Psoas muscle (tissue), 7 donors: ENCODE measurements around the gene MTCL3.

Source experiments
- ATAC-seq, 4 donors: fragments of 200-7000 bp; cut with Tn5 transposase; one replicate each; pipeline ENCODE4 v1.9.1; 2020; ENCODE audit warnings: moderate library complexity in 3 of 4, mild to moderate bottlenecking in 2 of 4
- DNase-seq, 2 donors: peaks; one replicate each; pipeline ENCODE4 v3.0.0-alpha.2; 2020
- H3K27ac ChIP-seq: fragments of 200-600 bp; one replicate; pipeline ENCODE4 v1.8.0; 2022
- H3K27me3 ChIP-seq, 3 donors: fragments of 200-600 bp in 1 of 3; one replicate each; pipeline versions ENCODE4 v1.6.1 to v1.8.0; 2013 to 2022; ENCODE audit warnings: low read length in 2 of 3, mild to moderate bottlenecking in 2 of 3, moderate library complexity in 1 of 3; ENCODE audit not compliant: insufficient read depth in 3 of 3
- H3K36me3 ChIP-seq, 2 donors: fragments of 200-600 bp in 1 of 2; one replicate each; pipeline versions ENCODE4 v1.6.1 to v1.8.0; 2013 to 2022; ENCODE audit warnings: low read depth in 1 of 2, mild to moderate bottlenecking in 1 of 2, moderate library complexity in 1 of 2; ENCODE audit not compliant: insufficient read depth in 1 of 2
- H3K4me1 ChIP-seq: fragments of 200-600 bp; one replicate; pipeline ENCODE4 v1.8.0; 2022
- H3K4me3 ChIP-seq: fragments of 200-600 bp; one replicate; pipeline ENCODE4 v1.8.0; 2022; ENCODE audit warnings: mild to moderate bottlenecking
- H3K9me3 ChIP-seq: fragments of 200-600 bp; one replicate; pipeline ENCODE4 v1.8.0; 2022
- CTCF ChIP-seq: fragments of 200-600 bp; IDR thresholded peaks from one replicate; pipeline ENCODE4 v1.8.0; 2022; ENCODE audit warnings: antibody characterized with exemption
- WGBS, 3 donors: extraction: QIAGEN DNeasy Blood & Tissue Kit; methylation state at CpG; one replicate each; pipeline versions ENCODE4 v1.1.6 to v1.1.7; 2013; 5-methylcytosine and 5-hydroxymethylcytosine counted together
- intact Hi-C, 2 donors: fragments of 100-400 bp; cut with DNase I; formaldehyde crosslinking; loops; one replicate each; pipeline versions ENCODE4 v1.11.0 to v1.14.2; 2022
- donor health status: healthy with polysubstance abuse.
- donor health status: DM: no; HTN: no; CAD: no; lungs with moderate emphysema.
- donor health status: Bipolar disorder and iron deficiency.
- donor health status: healthy.
- donor health status: DM: yes; HTN: yes; CAD: no.
- donor health status: DM: no; HTN: no; CAD: no.
- donor health status: DM: yes; HTN: yes; CAD: no.

MTCL3 gene

DNA sequence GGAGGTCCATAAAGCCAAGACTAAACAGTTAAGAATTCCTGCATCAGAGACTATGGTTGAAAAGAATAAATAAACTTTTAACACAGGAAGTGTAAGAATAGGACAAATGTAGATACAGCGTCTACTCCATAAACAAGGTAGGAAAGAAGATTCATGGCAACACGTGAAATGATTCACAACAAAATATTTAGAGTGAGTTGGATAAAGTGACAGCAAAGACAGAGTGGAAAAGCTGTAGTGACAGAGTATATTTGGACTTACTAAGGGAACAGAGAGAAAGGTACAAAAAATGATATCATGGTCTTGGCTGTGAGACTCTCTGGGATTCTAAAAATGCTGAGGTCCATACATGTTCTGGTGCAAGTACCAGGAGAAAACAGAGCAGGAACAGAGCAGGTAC, 38.0 kb downstream of the MTCL3 start:
- H3K4me1 ChIP-seq = peaks cover 10% of the 10 kb centered on the region
- TF ChIP-seq CTCF = no peak
- no peaks in the 10 kb centered on the region for H3K36me3 ChIP-seq
- H3K27ac ChIP-seq = no peak overlapping the region
- intact Hi-C loops = no loop called here
- 70 to 81% (median 71%) methylated on average over 2 of the region's 2 CpGs for WGBS, 3 donors
- DNase-seq (no peak), ATAC-seq (no peak)
- H3K9me3 ChIP-seq = no peaks in the 10 kb centered on the region
- no peaks in the 10 kb centered on the region for H3K27me3 ChIP-seq
- H3K4me3 ChIP-seq = no peak overlapping the region

- H3K9me3 ChIP-seq = no peaks in the 10 kb centered on the region
- intact Hi-C loops = no loop called here
- no peak overlapping the region for H3K4me3 ChIP-seq
- H3K36me3 ChIP-seq = no peaks in the 10 kb centered on the region
- no peak for DNase-seq
- H3K27ac ChIP-seq = no peak overlapping the region
- 91 to 96% (median 92%) methylated on average over 1 of the region's 1 CpG for WGBS, 3 donors
- no peaks in the 10 kb centered on the region for H3K4me1 ChIP-seq
- no peaks in the 10 kb centered on the region for H3K27me3 ChIP-seq
- TF ChIP-seq CTCF = no peak
- ATAC-seq = no peak
Measured at GRCh38 chr6:127477658-127478057, 41.5 kb downstream of the MTCL3 start.

- no peak for TF ChIP-seq CTCF
- 90 to 93% (median 91%) methylated on average over 31 to 34 of the region's 34 CpGs for WGBS, 3 donors
- DNase-seq (peak in 1 of 2 donors; percentile 42), ATAC-seq (no peak)
- intact Hi-C loops = no loop called here
- H3K4me3 ChIP-seq = no peak overlapping the region
- H3K4me1 ChIP-seq = no peaks in the 10 kb centered on the region
- H3K27ac ChIP-seq = no peak overlapping the region
- H3K36me3 ChIP-seq = no peaks in the 10 kb centered on the region
- no peaks in the 10 kb centered on the region for H3K27me3 ChIP-seq
- no peaks in the 10 kb centered on the region for H3K9me3 ChIP-seq
Measured at GRCh38 chr6:127475823-127476176, 43.3 kb downstream of the MTCL3 start.

- 89 to 92% (median 91%) methylated on average over 68 to 87 of the region's 87 CpGs for WGBS, 3 donors
- intact Hi-C loops = no loop called here
- no peak for TF ChIP-seq CTCF
- no peak for ATAC-seq
- H3K9me3 ChIP-seq = no peaks in the 10 kb centered on the region
- H3K27me3 ChIP-seq = no peaks in the 10 kb centered on the region
- no peak overlapping the region for H3K27ac ChIP-seq
- no peaks in the 10 kb centered on the region for H3K4me1 ChIP-seq
- DNase-seq = peak in 1 of 2 donors; percentile 45
- H3K36me3 ChIP-seq = no peaks in the 10 kb centered on the region
- H3K4me3 ChIP-seq = no peak overlapping the region
Measured at GRCh38 chr6:127475135-127475822, 43.9 kb downstream of the MTCL3 start.
